Neural progenitor cell (in vitro differentiated cells): Measurements from ENCODE around the gene KXD1. TPM values are rescaled to one million over a fixed set of nuclear protein-coding genes. Genes with fewer than 3 reads are reported as not detected.

ENCODE experiments used
- DNase-seq: peaks from one replicate; pipeline ENCODE4 v3.0.0-alpha.2; 2016; ENCODE audit warnings: low spot score
- H2AFZ ChIP-seq: fragments of 200-600 bp; sonication (generic); replicated peaks from 2 replicates; pipeline ENCODE4 v1.6.1; 2016; ENCODE audit warnings: antibody characterized with exemption
- H3F3A ChIP-seq: fragments of 200-600 bp; sonication (generic); 2 replicates; pipeline ENCODE4 v1.6.1; 2016; ENCODE audit warnings: antibody characterized with exemption, low read depth
- H3K27ac ChIP-seq: fragments of 200-600 bp; sonication (generic); 2 replicates; pipeline ENCODE4 v1.5.1; 2016; ENCODE audit warnings: mild to moderate bottlenecking
- H3K27me3 ChIP-seq: fragments of 200-600 bp; sonication (generic); 2 replicates; pipeline ENCODE4 v1.6.1; 2016; ENCODE audit warnings: mild to moderate bottlenecking, moderate library complexity
- H3K36me3 ChIP-seq: fragments of 200-600 bp; sonication (generic); 2 replicates; pipeline ENCODE4 v1.5.1; 2016
- H3K4me1 ChIP-seq: fragments of 200-600 bp; sonication (generic); 2 replicates; pipeline ENCODE4 v1.6.1; 2016; ENCODE audit warnings: mixed run types
- H3K4me2 ChIP-seq: fragments of 200-600 bp; sonication (generic); 2 replicates; pipeline ENCODE4 v1.6.1; 2016
- H3K4me3 ChIP-seq: fragments of 200-600 bp; sonication (generic); 2 replicates; pipeline ENCODE4 v1.5.1; 2016
- H3K79me2 ChIP-seq: fragments of 200-600 bp; sonication (generic); 2 replicates; pipeline ENCODE4 v1.6.1; 2016; ENCODE audit warnings: low read depth
- H3K9ac ChIP-seq: fragments of 200-600 bp; sonication (generic); 2 replicates; pipeline ENCODE4 v1.6.1; 2016
- H3K9me3 ChIP-seq: fragments of 200-600 bp; sonication (generic); 2 replicates; pipeline ENCODE4 v1.5.1; 2016; ENCODE audit warnings: low read depth
- H4K20me1 ChIP-seq: fragments of 200-600 bp; sonication (generic); 2 replicates; pipeline ENCODE4 v1.6.1; 2016; ENCODE audit warnings: low read depth
- H3K27ac Mint-ChIP-seq: 3 replicates; pipeline ENCODE4 v1.8.0; 2021; ENCODE audit warnings: mixed read lengths
- H3K27me3 Mint-ChIP-seq: 2 replicates; pipeline ENCODE4 v1.8.0; 2022; ENCODE audit warnings: low read depth, mild to moderate bottlenecking, inconsistent platforms, moderate library complexity, mixed read lengths; ENCODE audit not compliant: insufficient read depth
- H3K36me3 Mint-ChIP-seq: 3 replicates; pipeline ENCODE4 v1.8.0; 2021; ENCODE audit warnings: mixed read lengths
- H3K4me1 Mint-ChIP-seq: 3 replicates; pipeline ENCODE4 v1.8.0; 2021; ENCODE audit warnings: mixed read lengths
- H3K4me3 Mint-ChIP-seq: 3 replicates; pipeline ENCODE4 v1.8.0; 2021; ENCODE audit warnings: mild to moderate bottlenecking, moderate library complexity, mixed read lengths
- H3K9me3 Mint-ChIP-seq: 3 replicates; pipeline ENCODE4 v1.8.0; 2020; ENCODE audit warnings: mixed read lengths
- CTCF ChIP-seq: fragments of 200-600 bp; sonication (generic); IDR thresholded peaks from 2 replicates; pipeline ENCODE4 v1.5.1; 2017; ENCODE audit warnings: antibody characterized with exemption, mild to moderate bottlenecking
- EZH2 ChIP-seq: fragments of 200-600 bp; sonication (generic); IDR thresholded peaks from 2 replicates; pipeline ENCODE4 v1.6.1; 2017; ENCODE audit warnings: antibody characterized with exemption, mild to moderate bottlenecking, moderate library complexity
- EZH2phosphoT487 ChIP-seq: fragments of 200-600 bp; sonication (generic); IDR thresholded peaks from 2 replicates; pipeline ENCODE4 v1.6.1; 2017; ENCODE audit warnings: antibody characterized with exemption
- total RNA-seq: library from RNA; depleted of rRNA; stranded (reverse); fragments of >200 nt; gene quantifications from 2 replicates; pipeline ENCODE4 v1.2.3, GENCODE V29; 2015; ENCODE audit warnings: low replicate concordance

Gene KXD1
- total RNA-seq, 1 donor from 2014 or later = 82.7 TPM

DNA sequence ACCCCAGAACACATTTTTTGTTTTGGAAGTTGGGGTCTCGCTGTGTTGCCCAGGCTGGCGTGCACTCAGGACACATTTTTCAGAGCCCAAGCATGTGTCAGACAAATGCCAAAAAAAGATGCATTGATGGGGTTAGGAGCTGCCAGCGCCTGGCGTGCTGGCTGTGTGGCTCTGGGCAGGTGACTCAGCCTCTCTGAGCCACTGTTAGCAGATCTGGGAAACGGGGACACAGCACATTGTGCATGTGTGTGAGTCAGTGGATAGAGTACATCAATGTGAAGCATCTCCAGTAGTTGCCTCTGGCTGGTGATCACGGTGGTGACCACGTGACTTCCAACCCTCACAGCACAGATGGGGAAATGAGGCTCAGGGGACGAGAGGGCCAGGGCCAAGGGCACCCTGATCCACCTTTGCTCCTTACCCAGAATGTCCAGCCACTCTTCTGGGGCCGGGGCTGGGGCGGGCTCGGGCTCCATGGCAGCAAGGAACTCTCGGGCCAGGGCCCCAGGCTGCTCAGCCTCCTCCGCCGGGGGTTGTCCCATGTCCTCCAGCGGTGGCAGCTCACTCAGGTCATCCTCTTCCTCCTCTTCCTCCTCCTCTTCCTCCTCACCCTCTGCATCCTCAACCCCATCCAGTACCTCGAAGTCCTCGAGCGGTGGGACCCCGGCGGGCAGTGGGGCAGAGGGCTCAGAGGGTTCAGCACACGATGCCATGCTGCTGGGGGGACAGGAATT is 16.2 kb upstream of the KXD1 start:
- H3K4me2 ChIP-seq = peak overlapping the region; percentile 87
- no peak for TF ChIP-seq EZH2
- no peak for TF ChIP-seq CTCF
- TF ChIP-seq EZH2phosphoT487 = no peak
- peak overlapping the region; percentile 76 for H3K4me3 Mint-ChIP-seq
- H3K27ac ChIP-seq = no peak overlapping the region
- peaks cover 17% of the 10 kb centered on the region for H3K4me1 Mint-ChIP-seq
- peaks cover 7% of the 10 kb centered on the region for H3K36me3 Mint-ChIP-seq
- H3K9ac ChIP-seq = no peak overlapping the region
- peaks cover 10% of the 10 kb centered on the region for H4K20me1 ChIP-seq
- peaks cover 21% of the 10 kb centered on the region for H3K79me2 ChIP-seq
- H2AFZ ChIP-seq = no peak overlapping the region
- no peaks in the 10 kb centered on the region for H3K9me3 Mint-ChIP-seq
- H3K27me3 ChIP-seq = no peaks in the 10 kb centered on the region
- H3K36me3 ChIP-seq = no peaks in the 10 kb centered on the region
- H3K4me3 ChIP-seq = no peak overlapping the region
- H3K9me3 ChIP-seq = no peaks in the 10 kb centered on the region
- peaks cover 5% of the 10 kb centered on the region for H3K4me1 ChIP-seq
- peaks cover 14% of the 10 kb centered on the region for H3K27me3 Mint-ChIP-seq
- no peak for DNase-seq
- no peak overlapping the region for H3K27ac Mint-ChIP-seq
- H3F3A ChIP-seq = peaks cover 12% of the 10 kb centered on the region

DNA sequence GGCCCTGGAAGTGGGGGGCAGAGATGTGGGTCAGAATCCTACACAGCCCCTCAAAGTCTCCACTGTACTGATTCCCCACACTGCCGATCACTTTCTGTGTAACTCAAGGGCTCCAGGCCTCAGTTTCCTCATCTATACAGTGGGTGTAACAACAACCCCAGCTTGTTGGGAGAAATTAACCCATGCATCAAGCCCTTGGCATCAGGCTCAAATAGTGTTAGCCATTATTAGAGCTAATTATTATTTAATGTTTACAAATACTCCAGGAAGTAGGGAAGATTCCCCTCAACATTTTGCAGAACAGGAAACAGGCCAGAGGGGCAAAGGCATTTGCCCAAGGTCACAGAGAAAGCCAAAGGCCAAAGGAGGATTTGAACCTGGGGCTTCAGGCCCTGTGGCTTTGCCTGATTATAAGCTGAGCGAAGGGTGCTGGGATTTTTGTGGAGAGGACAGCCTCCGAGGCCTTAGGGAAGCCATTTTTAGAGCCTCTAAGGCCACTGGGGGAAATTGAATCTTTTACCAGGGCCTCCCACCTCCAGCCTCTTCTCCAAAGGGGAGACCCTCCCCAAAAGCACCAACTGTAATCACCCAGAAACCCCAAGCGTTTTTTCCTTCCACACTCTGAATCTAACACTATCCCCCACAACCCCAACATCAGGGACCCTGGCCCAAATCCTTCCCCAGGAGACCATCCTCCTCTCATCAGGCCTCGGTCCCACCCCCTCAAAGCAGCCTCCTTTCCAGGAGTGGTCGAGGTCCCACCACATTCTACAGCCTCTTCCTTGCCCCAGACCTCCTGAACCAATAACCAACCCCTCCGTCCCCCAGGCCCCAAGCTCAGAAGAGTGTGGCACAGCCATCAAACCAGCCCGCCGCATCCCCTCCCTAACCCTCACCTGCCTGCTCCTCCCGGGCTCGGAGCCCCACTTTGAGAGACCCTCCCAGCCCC is 15.4 kb upstream of the KXD1 start:
- Histone ChIP-seq H3K4me3 (peak overlapping the region; percentile 87), H3K36me3 (no peaks in the 10 kb centered on the region), H4K20me1 (peaks cover 10% of the 10 kb centered on the region), H3K4me2 (peak overlapping the region; percentile 87), H3K79me2 (peaks cover 21% of the 10 kb centered on the region), H3K4me1 (peaks cover 5% of the 10 kb centered on the region), H3F3A (peaks cover 12% of the 10 kb centered on the region), H2AFZ (no peak overlapping the region), H3K9me3 (no peaks in the 10 kb centered on the region), H3K27ac (peak overlapping the region; percentile 6), H3K27me3 (no peaks in the 10 kb centered on the region), H3K9ac (peak overlapping the region; percentile 44)
- peaks cover 3% of the 10 kb centered on the region for H3K36me3 Mint-ChIP-seq
- peak overlapping the region; percentile 94 for H3K4me3 Mint-ChIP-seq
- H3K4me1 Mint-ChIP-seq = peaks cover 17% of the 10 kb centered on the region
- H3K27ac Mint-ChIP-seq = peak overlapping the region; percentile 91
- peak; percentile 50 for DNase-seq
- TF ChIP-seq CTCF (no peak), EZH2 (no peak), EZH2phosphoT487 (no peak)
- H3K27me3 Mint-ChIP-seq = peaks cover 9% of the 10 kb centered on the region
- no peaks in the 10 kb centered on the region for H3K9me3 Mint-ChIP-seq

GRCh38 chr19:18542941-18543813 is 14.5 kb upstream of the KXD1 start, which contains the start of gene FKBP8:
Gene FKBP8 (minus strand): TSS chr19:18543573. CDS start chr19:18541970, 1,603 bp downstream.
- Histone ChIP-seq H3K9ac (peak within 1 kb of the TSS; percentile 44), H3K4me3 (peak within 1 kb of the TSS; percentile 87), H3K36me3 (no peaks in the 10 kb centered on the region), H4K20me1 (peaks cover 10% of the 10 kb centered on the region), H3K27ac (peak within 1 kb of the TSS; percentile 6), H2AFZ (peak within 1 kb of the TSS; percentile 70), H3K4me1 (peaks cover 5% of the 10 kb centered on the region), H3K79me2 (peaks cover 21% of the 10 kb centered on the region), H3F3A (peaks cover 12% of the 10 kb centered on the region), H3K4me2 (peak within 1 kb of the TSS; percentile 87), H3K27me3 (no peaks in the 10 kb centered on the region), H3K9me3 (no peaks in the 10 kb centered on the region)
- H3K36me3 Mint-ChIP-seq = peaks cover 3% of the 10 kb centered on the region
- H3K9me3 Mint-ChIP-seq = no peaks in the 10 kb centered on the region
- H3K4me1 Mint-ChIP-seq = peaks cover 17% of the 10 kb centered on the region
- H3K27ac Mint-ChIP-seq = peak within 1 kb of the TSS; percentile 91
- H3K27me3 Mint-ChIP-seq = peaks cover 6% of the 10 kb centered on the region
- H3K4me3 Mint-ChIP-seq = peak within 1 kb of the TSS; percentile 94
- DNase-seq = peak; percentile 97
- TF ChIP-seq EZH2 (no peak), CTCF (no peak), EZH2phosphoT487 (no peak)
